NCI-H226 (cell line): ENCODE data around the gene ABHD2.
A peak's percentile ranks its signal among the peaks of the same experiment; 100 is the strongest.
"Not testable (repeated sequence)": the region's sequence is repeated elsewhere in the genome, so short reads cannot be mapped to it uniquely, and the experiment has no call there.

Experiments
- DNase-seq: peaks from one replicate; pipeline ENCODE4 v3.0.0-alpha.2; 2015

ABHD2 gene

DNA sequence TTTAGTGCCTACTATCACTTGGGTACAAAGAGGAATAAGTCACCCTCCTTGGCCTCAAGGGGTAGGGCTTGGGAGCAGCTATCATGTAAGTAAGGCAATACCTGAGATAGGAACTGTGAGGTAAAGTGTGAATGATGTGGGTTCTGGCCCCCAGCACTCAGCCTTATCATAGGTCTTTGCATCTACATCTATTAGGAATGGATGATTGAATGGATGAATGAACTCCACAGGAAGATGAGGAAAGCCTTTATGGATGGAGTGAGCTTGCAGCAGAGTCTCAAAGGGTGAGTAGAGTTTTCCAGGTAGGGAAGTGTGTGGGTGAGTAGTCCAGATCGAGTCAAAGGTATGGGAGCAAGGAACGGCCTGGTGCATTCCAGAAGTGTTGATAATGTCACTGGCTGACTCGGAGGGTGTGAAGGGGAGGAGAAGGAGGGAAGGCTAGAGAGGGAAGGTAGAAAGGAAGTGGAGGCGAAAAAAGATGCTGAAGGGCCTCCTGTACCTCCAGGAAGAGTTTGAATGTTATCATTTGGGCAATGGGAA lies 13.1 kb upstream of the ABHD2 start:
- DNase-seq: peak; percentile 81

DNA sequence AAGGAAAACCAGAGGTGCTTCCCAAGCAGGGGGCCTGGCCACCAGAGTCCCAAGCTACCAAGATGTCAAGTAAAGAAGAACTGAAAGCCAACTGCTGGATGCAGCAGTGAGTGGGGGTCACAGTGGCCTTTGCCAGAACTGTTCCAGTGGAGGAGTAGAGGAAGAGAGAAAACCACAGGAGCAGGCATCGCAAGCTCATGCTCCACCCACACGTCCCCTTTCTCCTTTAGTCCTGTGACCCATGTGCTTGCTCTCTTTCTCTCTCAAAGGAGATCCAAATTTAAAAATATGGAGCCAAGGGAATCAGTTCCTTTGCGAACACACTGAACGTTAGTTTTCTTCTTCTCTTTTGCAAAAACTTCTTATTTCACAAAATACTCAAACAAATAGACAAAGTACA lies 12.4 kb upstream of the ABHD2 start:
- no peak for DNase-seq

DNA sequence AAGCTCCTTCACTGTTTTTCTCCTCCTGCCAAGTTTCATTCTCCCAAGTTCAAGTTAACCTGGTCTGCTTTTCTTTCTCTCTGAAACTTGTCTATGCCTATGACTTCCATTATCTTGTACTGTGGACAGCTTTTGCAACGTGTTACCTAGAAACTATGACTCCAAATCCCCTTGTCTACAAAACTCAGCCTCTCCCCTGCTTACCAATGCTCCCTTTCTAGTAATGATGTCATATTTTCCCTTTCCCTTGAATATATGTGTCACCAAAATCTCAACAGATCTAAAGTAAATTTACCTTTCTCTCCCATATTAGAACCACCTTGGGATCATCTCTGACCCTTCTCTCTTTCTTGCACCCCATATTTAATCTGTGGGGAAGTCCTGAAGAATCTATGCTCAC lies 10.5 kb upstream of the ABHD2 start:
- DNase-seq: no peak

DNA sequence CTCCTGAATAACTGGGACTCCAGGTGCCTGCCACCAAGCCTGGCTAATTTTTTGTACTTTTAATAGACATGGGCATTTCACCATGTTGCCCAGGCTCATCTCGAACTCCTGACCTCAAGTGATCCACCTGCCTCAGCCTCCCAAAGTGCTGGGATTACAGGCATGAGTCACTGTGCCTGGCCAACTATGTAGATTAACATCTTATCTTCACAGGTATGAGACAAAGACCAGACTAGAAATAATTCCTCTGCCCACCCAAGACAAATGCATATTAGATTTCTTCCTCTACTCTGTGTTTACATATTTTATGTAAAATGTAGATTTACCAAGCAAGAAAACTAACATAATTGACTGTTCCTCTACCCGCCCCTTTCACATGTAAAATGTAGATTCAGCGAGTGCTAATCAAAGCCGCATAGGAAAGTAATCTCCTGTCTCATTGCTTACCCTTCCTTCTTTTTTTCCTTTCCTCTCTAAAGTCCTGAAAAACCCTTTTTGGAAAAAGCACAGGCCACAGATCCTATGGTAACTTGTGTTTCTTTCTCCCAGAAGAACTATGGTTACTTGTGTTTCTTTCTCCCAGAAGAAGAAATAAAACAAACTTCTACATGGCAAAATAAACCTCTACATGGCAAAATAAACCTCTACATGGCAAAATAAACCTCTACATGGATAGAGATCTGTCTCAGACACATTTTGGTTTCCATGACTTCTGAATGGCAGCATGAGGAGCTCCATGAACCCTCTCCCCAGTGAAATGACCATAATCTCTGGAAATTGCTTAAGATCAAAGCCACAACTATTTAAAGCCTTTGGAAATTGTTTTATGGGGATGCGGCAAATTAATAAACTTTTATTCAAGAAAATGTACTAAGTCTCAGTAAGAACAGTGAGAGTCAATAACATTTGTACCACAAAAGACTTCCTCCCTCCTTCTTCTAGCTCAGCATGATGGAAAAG lies 9.1 kb upstream of the ABHD2 start:
- DNase-seq: no peak

DNA sequence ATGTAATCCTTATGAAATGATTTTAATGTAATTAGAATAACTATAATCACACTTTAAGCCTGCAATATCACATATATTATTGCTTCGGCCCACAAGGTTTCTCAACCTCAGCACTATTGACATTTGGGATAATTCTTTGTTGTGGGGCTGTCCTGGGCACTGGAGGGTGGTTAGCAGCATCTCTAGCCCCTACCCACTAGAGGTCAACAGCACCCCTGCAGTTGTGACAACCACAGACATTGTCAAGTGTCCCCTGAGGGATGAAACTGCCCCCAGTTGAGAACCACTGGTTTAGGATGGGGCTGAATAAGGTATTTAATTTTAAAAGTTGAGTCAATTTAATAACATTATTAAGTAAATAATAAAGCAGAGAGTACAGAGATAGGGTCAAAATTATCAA lies 6.4 kb upstream of the ABHD2 start:
- DNase-seq: no peak

DNA sequence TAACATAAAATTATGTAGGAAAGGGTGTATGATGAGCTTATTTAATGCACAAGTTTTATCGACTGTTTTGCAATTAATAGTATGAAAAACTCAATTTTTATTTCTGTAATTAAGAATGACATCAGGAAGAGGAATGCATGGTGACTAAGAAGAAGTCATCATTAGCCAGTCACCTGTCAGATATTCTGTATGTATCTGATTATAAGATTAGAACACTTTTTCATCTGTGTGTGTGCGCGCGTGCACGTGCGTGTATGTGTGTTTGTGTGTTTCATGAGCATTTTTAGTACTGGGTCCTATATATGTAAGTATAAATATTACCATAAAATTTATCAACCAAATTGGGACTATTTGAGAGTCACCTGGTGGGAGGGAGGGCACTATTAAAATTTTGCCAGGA lies 5.0 kb upstream of the ABHD2 start:
- DNase-seq: no peak

DNA sequence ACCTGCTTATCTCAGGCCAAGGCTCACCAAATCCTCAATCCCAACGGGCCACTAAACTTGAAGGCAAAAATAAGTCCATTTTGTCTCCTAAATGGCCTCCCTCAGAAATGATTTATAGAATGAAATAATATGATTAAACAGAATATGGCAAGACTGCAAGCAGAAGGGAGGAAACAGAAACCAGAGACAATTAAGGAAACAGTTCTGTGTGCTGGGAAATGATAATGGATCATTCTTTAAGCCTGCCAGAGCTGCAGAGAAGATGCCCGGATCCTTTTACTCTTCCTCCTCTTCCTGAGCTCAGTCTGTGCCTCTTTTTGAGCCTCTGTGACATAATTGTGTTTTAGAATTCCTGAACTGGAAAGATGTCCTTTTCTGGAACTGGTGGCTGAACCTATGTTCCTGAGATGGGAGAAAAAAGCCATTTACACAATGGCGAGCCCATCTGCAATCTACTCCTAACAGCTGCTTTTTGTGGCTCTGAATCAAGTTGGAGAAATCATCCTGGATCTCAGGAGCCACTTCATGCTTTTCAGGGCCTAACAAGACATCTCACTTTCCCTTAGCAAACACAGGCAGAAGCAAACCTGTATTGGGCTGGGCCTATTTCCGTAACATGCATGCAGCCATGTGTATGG lies 2.8 kb upstream of the ABHD2 start:
- no peak for DNase-seq

DNA sequence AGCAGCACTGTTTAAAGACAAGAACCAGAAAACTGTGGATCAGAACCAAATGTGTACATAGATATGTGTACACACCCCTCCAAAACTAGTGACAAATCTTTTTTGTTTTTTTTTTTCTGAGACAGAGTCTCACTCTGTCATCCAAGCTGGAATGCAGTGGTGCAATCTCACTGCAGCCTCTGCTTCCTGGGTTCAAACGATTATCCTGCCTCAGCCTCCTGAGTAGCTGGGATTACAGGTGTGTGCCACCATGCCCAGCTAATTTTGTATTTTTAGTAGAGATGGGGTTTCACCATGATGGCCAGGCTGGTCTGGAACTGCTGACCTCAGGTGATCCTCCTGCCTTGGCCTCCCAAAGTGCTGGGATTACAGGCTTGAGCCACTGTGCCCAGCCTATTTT lies 2.3 kb upstream of the ABHD2 start:
- not testable (repeated sequence) for DNase-seq

DNA sequence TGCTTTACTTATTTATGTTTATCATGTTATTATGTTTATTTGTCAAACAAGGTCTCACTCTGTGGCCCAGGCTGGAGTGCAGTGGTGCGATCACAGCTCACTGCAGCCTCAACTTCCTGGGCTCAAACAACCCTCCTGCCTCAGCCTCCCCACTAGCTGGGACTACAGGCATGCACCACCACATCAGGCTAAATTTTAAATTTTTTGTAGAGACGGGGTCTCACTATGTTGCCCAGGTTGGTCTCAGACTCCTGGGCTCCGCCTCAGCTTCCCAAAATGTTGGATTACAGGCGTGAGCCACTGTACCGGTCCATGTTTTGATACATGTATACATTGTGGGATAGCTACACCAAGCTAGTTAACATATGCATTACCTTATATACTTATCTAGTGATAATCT lies 1.9 kb upstream of the ABHD2 start:
- not testable (repeated sequence) for DNase-seq

DNA sequence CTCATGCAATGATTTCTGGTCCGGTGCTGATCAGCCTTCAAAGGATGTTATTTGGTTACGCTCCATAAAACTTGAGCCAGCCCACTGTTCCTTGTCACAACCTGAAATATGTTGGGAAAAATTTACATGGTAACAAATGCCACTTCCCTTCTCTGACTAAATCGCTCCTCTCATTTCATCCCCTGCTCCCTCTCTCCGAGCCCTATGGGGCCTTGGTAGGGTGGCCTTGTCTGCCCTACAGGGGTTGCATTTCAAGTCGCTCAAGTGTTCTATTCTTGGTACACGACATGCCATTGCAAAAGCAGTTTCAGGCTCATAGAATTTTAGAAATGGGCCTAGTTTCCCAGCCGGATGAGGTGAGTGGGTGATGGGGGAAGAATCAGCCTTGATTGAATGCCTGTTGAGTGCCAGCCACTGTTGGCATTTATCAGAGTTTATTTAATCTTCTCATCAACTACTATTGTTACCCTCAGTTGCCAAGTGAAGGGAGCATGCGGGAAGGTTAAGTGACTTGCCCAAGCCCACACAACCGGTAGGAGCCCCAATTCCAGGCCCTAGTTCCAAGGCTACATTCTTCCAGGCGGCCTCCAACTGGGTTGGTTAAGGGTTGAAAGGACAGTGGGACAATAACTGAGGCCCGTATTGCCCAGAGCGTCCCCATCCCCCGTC lies 961 bp upstream of the ABHD2 start:
- no peak for DNase-seq

DNA sequence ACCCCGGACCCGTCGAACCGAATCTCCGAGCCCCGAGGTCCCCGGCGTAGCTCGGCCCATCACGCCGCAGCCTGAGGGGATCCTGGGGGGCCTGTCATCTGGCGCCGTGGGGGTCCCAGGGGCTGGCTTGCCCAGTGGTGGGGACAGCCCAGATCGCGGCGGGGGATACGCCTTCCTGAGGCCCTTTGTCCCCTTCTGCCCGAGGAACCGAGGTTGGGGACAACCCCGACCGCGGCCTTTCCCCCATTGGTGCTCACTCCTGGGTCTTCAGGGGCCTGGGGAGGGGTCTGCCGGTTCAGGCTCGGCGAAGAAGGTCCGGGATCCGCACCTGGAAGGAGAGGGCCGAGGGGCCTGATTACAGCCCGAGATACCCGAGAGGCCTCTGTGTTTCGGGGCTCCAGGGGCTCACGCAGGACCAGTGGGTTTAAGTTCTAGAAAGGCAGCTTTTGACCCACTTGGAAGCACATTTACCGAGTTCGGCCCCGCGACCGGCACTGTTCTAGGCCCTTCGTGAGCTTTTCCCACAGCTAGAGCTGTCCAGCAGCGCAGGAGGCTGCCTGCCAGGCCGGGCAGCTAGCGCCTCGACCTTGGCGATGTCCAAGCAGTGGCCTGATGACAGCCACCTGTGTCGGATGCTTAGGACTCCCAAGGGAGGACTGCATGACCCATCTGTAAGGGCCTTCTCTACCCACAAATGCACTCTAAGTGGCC lies 504 bp downstream of the ABHD2 start:
- no peak for DNase-seq

DNA sequence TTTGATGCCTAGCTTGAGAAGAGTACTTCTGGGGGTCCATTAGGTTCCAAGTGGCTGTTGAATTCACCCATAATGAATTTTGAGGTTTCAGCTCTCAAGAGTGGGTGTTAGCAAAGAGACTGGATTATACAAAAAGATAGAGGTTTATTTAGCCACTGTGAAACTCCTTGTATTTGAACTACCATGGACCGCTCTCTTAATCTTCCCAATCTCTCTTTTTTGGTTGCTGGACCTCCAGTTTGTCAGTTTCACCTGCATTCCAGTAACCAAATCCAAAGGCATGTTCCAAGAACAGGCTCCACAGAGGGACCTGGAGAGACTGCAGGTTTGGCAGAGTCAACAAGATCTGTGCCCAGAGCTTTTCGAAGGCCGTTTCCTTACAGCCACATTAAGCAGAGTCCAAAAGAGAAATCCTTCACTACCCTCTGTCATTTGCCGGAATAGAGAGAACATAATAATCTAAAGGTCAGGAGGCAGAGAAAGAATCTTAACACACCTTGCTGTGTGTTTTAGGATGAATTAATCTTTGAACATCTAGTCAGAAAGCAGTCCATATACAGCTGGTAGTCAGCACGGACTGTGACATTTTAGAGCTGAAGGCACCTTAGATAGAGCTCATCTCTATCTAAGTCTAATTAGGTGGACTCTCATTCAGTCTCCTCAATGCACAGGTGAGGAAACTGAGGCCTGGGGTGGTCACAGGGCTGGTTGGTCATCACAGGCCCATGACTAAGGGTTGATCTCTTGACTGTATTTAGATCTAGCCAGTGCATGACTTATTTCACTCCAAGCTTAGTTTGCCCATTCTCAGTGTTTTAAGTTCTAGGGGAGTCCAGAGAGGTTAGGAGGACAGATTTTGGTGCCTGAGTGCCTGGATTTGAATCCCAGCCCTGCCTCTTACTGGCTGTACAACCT lies 1.3 kb downstream of the ABHD2 start:
- no peak for DNase-seq

DNA sequence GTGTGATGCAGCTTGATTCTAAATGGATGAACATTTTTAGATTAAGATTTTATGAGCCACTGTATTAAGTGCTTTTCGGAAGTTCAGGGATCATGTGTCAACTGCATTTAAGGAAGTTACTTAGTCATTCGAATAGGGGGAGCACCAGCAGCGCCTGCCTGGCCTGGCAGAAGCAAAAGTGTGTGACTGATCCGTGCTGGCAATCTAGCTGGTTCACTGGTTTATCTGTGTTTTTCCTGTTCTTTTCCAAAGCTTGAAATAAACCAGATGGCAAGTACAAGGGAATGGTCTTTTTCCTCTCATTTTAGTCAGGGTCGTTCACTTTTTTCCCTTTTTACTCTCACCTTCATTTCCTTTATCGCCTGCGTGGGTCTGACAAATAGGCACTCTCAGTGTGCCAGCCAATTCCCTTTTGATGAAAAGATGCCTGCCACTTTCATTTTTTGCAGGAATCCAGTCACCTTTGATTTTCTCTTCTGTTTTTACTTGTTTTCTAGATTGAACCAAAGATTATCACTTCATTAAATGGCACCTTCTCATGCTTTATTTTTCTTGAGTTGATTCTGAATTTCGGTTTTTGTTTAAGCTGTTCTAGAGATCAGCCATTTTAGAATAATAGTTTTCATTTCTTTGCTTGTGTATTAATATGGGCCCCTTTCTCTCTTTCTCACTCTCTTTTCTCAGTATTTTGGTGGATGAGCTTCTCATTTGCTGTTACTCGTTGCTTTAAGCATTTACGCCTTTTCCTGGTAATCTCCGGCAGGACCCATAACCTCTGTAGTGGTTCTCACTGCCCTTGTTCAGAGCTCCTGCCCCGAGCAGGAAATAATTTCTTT lies 2.8 kb downstream of the ABHD2 start:
- DNase-seq: peak; percentile 61

DNA sequence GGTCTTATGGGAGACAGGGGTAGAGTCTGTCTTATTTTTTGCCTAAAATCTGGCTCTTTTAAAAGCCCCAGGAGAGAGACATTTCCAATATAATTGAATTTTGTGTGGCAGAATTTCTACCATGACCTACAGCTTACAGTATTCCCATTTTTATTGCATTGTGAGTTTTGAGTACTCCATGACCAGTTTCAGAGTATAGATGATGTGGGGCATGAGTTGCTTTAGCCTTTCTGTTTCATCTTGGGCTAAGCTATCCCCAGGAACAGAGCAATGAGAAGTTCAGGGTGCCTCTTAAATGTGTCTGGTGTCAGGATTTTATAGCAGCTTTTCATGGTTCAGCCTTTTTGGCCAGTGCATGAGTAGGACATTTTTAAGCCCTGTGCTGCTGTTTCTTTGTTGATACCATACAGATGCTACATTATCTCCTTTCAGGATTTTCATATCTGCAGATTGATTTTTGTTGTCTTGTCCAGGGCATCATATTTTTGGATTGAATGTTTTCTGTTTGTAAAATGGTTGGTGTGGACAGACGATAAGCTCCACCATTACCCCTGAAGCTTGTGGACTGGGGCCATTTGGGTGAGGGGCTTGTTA lies 3.5 kb downstream of the ABHD2 start:
- DNase-seq: no peak

DNA sequence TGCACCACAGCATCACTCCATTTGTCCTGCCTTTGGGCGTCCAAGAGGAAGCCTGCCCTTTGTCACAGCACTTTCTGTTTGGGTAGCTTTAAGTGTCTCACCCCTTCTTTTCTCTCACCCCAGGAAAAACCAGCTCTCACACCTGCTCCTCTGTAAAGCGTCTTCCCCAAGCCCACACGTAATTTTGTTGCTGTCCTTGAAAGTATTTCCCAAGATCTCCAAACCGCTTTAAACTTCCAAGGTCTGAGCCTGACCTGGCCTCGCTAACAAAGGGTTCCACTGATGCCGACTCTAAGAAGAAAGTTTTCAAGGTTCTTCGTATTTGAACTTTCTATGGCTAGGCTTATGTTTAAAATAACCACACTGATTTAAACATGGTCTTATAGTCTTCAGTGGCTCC lies 5.3 kb downstream of the ABHD2 start:
- no peak for DNase-seq

DNA sequence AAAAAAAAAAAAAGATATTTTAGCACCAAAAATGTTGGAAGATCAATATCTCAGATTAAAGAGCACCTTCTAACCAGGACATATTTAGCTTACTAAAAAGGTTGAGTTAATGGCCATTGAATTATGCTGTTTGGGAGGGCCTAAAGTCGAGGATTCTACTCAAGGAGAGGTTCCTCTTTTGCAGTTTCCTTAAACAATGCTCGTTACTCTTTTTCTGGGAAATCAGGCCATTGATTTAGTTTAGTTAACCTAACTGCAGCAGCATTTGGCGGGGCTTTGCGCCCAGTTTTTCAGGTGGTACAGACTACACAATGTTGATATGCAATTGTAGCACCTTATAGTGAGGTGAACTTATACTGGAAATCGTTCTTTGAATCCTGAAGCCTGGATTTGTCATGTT lies 6.8 kb downstream of the ABHD2 start:
- DNase-seq: no peak

DNA sequence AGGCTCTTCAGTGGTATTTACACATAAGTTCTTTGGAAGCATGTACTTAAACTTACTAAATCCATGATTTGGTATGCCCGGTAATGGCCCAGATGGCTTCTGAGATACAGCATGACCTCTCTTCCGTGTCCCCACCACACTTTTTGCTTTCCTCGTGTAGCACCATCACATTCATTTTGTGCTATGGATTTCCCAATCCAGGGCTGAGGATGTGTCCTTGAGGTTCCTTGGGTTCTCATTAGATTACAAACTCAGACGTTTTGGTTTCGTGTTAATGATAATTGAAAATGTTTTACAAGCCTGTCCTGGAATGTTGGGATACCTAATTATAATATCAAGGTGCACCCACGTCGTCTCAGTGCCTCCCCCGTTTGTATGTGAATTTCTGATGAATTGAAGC lies 7.3 kb downstream of the ABHD2 start:
- DNase-seq: no peak

DNA sequence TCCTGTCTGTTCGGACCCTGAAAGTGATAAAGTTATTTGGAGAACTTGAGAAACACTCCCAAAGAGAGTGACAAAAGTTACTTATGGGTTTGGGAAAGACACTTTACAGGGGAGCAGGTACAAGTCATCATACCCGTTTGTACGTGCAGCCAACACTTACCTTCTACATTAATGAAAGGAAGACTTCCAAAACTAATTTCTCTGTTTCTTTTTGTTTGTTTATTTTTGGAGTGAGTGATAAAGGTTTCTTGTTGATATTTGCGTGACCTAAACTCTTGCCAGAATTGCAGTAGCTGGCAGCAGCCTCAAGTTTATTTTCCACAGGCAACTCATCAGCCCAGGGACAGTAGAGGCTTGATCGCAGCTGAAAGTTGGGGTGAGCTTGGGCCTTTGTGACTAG lies 8.4 kb downstream of the ABHD2 start:
- no peak for DNase-seq

DNA sequence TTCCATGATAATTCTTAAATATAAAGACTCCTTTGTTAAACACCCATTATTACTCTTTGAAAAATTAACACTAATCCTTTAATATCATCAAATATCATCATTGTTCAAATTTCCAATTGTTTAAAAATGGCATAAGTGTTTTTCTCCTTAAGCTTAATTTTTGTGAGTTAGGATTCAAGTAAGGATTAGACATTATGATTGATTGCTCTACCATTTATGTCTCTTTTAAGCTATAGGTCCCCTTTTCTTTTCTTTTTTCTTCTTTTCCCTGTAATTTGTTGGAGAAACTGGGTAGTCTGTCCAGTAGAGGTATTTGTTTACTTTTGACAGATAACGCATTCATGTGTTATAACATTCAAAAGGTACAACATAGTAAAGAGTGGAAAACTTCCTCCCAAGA lies 9.1 kb downstream of the ABHD2 start:
- DNase-seq: no peak

DNA sequence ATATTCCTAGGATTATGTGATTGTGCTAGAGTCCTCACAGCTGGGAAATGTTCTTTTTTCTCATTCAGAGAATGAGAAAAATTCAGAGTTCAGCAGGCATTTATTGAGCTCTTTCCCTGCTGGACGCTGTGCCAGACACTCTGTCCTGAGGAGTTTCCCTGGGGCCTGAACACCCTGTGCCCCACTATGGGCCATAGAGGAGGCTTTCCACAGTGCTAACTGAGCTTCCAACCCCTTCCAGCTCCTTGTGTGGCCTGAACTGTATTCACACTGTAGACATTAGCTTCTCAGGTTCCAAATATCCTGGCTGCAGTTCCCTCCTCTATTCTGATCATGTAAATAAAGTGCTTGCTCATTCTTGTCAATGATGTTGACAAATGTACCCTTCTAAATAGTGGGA lies 10.0 kb downstream of the ABHD2 start:
- DNase-seq: no peak

DNA sequence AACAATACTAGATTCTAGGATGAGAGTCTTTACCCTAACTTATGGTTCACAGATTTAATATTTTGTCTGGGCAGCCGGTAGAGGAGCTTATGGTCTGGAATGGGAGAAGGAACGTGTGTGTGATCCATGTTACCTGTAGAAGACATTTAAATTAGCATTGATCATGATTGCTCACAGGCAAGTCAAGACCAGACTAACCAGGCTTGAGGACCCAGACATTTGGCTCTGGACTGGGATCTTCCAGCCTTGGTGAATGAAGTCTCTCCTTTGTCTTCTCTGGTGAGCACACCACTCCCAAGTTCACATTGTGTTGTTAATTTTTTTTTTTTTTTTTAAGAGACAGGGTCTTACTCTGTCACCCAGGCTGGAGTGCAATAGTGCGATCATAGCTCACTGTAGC lies 11.7 kb downstream of the ABHD2 start:
- DNase-seq: no peak
